ENCODE data around the gene ADISSP.
A peak's percentile ranks its signal among the peaks of the same experiment; 100 is the strongest.

Gene ADISSP

GRCh38 chr20:3744806-3745685, 22.5 kb downstream of the ADISSP start:
- ATAC-seq, result peak; percentile 57
- TF ChIP-seq ZNF565 (CRISPR knock-in tag; conservative IDR thresholded peaks at IDR 0.05; ENCODE audit: low read depth) (no peak), BACH2 (CRISPR knock-in tag; IDR thresholded peaks at IDR 0.05; ENCODE audit: borderline replicate concordance) (no peak), SNAI2 (CRISPR knock-in tag; IDR thresholded peaks at IDR 0.05) (no peak), ZNF8 (CRISPR knock-in tag; IDR thresholded peaks at IDR 0.05) (no peak), TOX (CRISPR knock-in tag; IDR thresholded peaks at IDR 0.05; ENCODE audit: borderline replicate concordance) (no peak), POU6F1 (CRISPR knock-in tag; IDR thresholded peaks at IDR 0.05; ENCODE audit: borderline replicate concordance, low read depth) (no peak), RARB (CRISPR knock-in tag; IDR thresholded peaks at IDR 0.05) (no peak), PATZ1 (CRISPR knock-in tag; IDR thresholded peaks at IDR 0.05; ENCODE audit: borderline replicate concordance) (no peak), PPARA (CRISPR knock-in tag; IDR thresholded peaks at IDR 0.05; ENCODE audit: borderline replicate concordance) (no peak), TCF4 (CRISPR knock-in tag; IDR thresholded peaks at IDR 0.05; ENCODE audit: borderline replicate concordance) (no peak), ESRRG (CRISPR knock-in tag; IDR thresholded peaks at IDR 0.05) (no peak), ZC3H10 (CRISPR knock-in tag; IDR thresholded peaks at IDR 0.05) (no peak), OSR1 (CRISPR knock-in tag; IDR thresholded peaks at IDR 0.05) (no peak), ISL1 (CRISPR knock-in tag; IDR thresholded peaks at IDR 0.05) (no peak), TSHZ2 (CRISPR knock-in tag; IDR thresholded peaks at IDR 0.05) (no peak), CREB5 (CRISPR knock-in tag; IDR thresholded peaks at IDR 0.05; ENCODE audit: low read depth) (no peak), ZNF70 (CRISPR knock-in tag; IDR thresholded peaks at IDR 0.05) (no peak), CSRNP3 (CRISPR knock-in tag; IDR thresholded peaks at IDR 0.05) (no peak)

GRCh38 chr20:3744037-3744436, 23.5 kb downstream of the ADISSP start:
- ATAC-seq, result no peak
- TF ChIP-seq ARNTL (CRISPR knock-in tag; IDR thresholded peaks at IDR 0.05; ENCODE audit: borderline replicate concordance, low read depth) (no peak), RARB (CRISPR knock-in tag; IDR thresholded peaks at IDR 0.05) (no peak), CSRNP3 (CRISPR knock-in tag; IDR thresholded peaks at IDR 0.05) (no peak)
